Neural crest cell (in vitro differentiated cells): ENCODE data around the gene NINJ2. TPM values are rescaled to one million over a fixed set of nuclear protein-coding genes. Genes with fewer than 3 reads are reported as not detected.

ENCODE experiments used
- DNase-seq: peaks from one replicate; pipeline ENCODE4 v3.0.0; 2021; ENCODE audit warnings: low read depth, mixed read lengths, low spot score
- H3K27ac Mint-ChIP-seq: one replicate; pipeline ENCODE4 v1.8.0; 2021; ENCODE audit warnings: mild to moderate bottlenecking, mixed read lengths; ENCODE audit not compliant: unreplicated experiment
- H3K27me3 Mint-ChIP-seq: 2 replicates; pipeline ENCODE4 v1.8.0; 2021; ENCODE audit warnings: low read depth, mild to moderate bottlenecking, mixed read lengths
- H3K36me3 Mint-ChIP-seq: 2 replicates; pipeline ENCODE4 v1.8.0; 2021; ENCODE audit warnings: low read depth, mild to moderate bottlenecking, mixed read lengths
- H3K4me1 Mint-ChIP-seq: 2 replicates; pipeline ENCODE4 v1.8.0; 2021; ENCODE audit warnings: mixed read lengths
- H3K4me3 Mint-ChIP-seq: one replicate; pipeline ENCODE4 v1.8.0; 2021; ENCODE audit warnings: mild to moderate bottlenecking, mixed read lengths
- H3K9me3 Mint-ChIP-seq: 2 replicates; pipeline ENCODE4 v1.8.0; 2021; ENCODE audit warnings: mixed read lengths
- total RNA-seq: library from RNA; stranded (reverse); gene quantifications from 2 replicates; pipeline ENCODE4 v1.2.1, GENCODE V29; 2021
- TF ChIP-seq, protein P1 (sequence below): fragments of 200-600 bp; sonication (generic); conservative IDR thresholded peaks from 2 replicates; pipeline ENCODE4 v1.5.0; 2021; ENCODE audit warnings: antibody characterized with exemption, mild to moderate bottlenecking

NINJ2 gene
- total RNA-seq, 1 donor from 2014 or later: 0.42 TPM

DNA sequence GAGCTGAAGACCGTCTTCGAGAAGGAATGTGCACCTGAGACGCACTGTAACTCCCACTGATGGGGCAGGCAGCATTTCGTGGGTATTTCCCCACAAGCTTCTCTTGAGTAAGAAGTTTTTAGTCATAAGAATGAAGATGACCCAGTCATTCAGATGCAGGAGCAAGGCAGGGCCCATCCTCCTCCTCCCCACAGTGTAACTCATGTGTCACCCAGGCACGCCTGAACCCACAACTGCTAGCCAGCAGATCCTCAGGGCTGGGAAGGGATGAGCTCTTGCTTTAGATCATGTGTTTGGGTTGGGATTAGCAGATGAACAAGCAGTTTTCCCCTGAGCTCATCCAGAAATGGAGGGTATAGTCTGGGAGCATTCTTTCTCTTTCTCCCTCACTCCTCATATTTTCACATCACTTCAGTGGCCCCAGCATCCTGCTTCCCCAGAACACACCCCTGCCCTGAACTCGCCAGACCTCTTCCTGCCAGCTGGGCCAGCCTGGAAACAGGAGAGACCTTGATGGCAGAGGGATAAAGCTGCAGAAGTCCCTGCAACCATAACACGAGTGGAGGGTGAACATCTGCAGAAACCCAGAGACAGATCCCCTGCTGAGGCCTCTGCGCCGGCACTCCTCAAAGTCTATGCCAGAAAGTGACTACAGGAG, 130.2 kb downstream of the NINJ2 start:
- Mint-ChIP-seq H3K27ac (no peak overlapping the region), H3K4me1 (peaks cover 6% of the 10 kb centered on the region), H3K9me3 (peaks cover 11% of the 10 kb centered on the region), H3K27me3 (no peaks in the 10 kb centered on the region), H3K36me3 (peaks cover 4% of the 10 kb centered on the region), H3K4me3 (no peak overlapping the region)
- TF ChIP-seq, protein P1, sequence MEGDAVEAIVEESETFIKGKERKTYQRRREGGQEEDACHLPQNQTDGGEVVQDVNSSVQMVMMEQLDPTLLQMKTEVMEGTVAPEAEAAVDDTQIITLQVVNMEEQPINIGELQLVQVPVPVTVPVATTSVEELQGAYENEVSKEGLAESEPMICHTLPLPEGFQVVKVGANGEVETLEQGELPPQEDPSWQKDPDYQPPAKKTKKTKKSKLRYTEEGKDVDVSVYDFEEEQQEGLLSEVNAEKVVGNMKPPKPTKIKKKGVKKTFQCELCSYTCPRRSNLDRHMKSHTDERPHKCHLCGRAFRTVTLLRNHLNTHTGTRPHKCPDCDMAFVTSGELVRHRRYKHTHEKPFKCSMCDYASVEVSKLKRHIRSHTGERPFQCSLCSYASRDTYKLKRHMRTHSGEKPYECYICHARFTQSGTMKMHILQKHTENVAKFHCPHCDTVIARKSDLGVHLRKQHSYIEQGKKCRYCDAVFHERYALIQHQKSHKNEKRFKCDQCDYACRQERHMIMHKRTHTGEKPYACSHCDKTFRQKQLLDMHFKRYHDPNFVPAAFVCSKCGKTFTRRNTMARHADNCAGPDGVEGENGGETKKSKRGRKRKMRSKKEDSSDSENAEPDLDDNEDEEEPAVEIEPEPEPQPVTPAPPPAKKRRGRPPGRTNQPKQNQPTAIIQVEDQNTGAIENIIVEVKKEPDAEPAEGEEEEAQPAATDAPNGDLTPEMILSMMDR: no peak
- no peak for DNase-seq

DNA sequence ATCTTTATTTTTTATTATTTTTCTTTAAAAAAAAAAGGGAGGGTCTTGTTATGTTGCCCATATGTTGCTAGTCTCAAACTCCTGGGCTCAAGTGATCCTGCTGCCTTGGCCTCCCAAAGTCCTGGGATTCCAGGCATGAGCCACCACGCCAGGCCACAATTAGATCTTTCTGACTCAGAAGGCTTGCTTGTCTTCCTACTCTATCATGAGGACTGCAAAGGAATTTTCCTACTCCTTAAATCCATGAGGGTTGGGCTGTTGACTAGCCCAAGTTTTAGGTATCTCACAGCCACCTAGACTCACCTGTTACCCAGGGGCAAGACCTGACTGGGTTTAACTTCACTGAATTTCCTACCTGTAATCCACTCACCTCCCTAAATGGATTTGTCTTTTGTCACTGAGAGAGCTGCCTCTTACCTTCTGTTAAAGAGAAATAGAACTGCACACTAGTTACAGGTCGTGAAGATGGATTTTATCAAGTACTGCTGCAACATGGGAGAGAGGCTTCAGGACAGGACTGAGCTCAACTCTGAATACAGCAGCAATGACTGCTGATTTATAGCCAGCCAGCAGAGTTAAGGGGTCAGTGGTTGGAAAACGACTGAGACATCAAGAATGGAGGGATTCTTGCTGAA, 131.2 kb downstream of the NINJ2 start:
- Mint-ChIP-seq H3K27me3 (no peaks in the 10 kb centered on the region), H3K4me3 (no peak overlapping the region), H3K4me1 (peaks cover 6% of the 10 kb centered on the region), H3K27ac (no peak overlapping the region), H3K36me3 (peaks cover 4% of the 10 kb centered on the region), H3K9me3 (peaks cover 11% of the 10 kb centered on the region)
- TF ChIP-seq, protein P1: no peak
- no peak for DNase-seq

- H3K9me3 Mint-ChIP-seq: peaks cover 11% of the 10 kb centered on the region
- DNase-seq: no peak
- peaks cover 4% of the 10 kb centered on the region for H3K36me3 Mint-ChIP-seq
- no peak overlapping the region for H3K27ac Mint-ChIP-seq
- no peaks in the 10 kb centered on the region for H3K27me3 Mint-ChIP-seq
- H3K4me1 Mint-ChIP-seq: no peaks in the 10 kb centered on the region
- TF ChIP-seq, protein P1: no peak
- no peak overlapping the region for H3K4me3 Mint-ChIP-seq
Measured at GRCh38 chr12:530821-531220, 132.4 kb downstream of the NINJ2 start.

GRCh38 chr12:530308-530707, 132.9 kb downstream of the NINJ2 start:
- H3K9me3 Mint-ChIP-seq: peaks cover 11% of the 10 kb centered on the region
- no peaks in the 10 kb centered on the region for H3K4me1 Mint-ChIP-seq
- no peak overlapping the region for H3K4me3 Mint-ChIP-seq
- no peaks in the 10 kb centered on the region for H3K27me3 Mint-ChIP-seq
- TF ChIP-seq, protein P1: no peak
- peaks cover 4% of the 10 kb centered on the region for H3K36me3 Mint-ChIP-seq
- DNase-seq: no peak
- H3K27ac Mint-ChIP-seq: no peak overlapping the region

- peaks cover 4% of the 10 kb centered on the region for H3K36me3 Mint-ChIP-seq
- DNase-seq: no peak
- TF ChIP-seq, protein P1: no peak
- H3K4me1 Mint-ChIP-seq: peaks cover 7% of the 10 kb centered on the region
- no peak overlapping the region for H3K4me3 Mint-ChIP-seq
- no peak overlapping the region for H3K27ac Mint-ChIP-seq
- peaks cover 11% of the 10 kb centered on the region for H3K9me3 Mint-ChIP-seq
- H3K27me3 Mint-ChIP-seq: no peaks in the 10 kb centered on the region
Measured at GRCh38 chr12:527729-528128, 135.5 kb downstream of the NINJ2 start.
